Fibroblast of the aortic adventitia (primary cell): ENCODE data around the gene HMGXB4. TPM values are rescaled to one million over a fixed set of nuclear protein-coding genes. Genes with fewer than 3 reads are reported as not detected.
A peak's percentile ranks its signal among the peaks of the same experiment; 100 is the strongest.

Experiments
- DNase-seq: peaks from one replicate; pipeline ENCODE4 v3.0.0-alpha.2; 2010; ENCODE audit warnings: low read depth
- H3K4me3 ChIP-seq: 2 replicates; pipeline ENCODE4 v1.5.1; 2011; ENCODE audit warnings: low read depth, mild to moderate bottlenecking, control low read depth, low read length, moderate library complexity
- total RNA-seq: library from RNA; depleted of rRNA; stranded (reverse); fragments of >200 nt; gene quantifications from 2 replicates; pipeline ENCODE4 v1.2.3, GENCODE V29; 2012; ENCODE audit warnings: low replicate concordance
- TF ChIP-seq, protein P1 (sequence below): IDR thresholded peaks from 2 replicates; pipeline ENCODE4 v1.5.1; 2011; ENCODE audit warnings: mild to moderate bottlenecking, low read length, control low read depth, inconsistent platforms; ENCODE audit not compliant: insufficient read depth

HMGXB4 gene
- total RNA-seq, 1 donor: 29.7 TPM

DNA sequence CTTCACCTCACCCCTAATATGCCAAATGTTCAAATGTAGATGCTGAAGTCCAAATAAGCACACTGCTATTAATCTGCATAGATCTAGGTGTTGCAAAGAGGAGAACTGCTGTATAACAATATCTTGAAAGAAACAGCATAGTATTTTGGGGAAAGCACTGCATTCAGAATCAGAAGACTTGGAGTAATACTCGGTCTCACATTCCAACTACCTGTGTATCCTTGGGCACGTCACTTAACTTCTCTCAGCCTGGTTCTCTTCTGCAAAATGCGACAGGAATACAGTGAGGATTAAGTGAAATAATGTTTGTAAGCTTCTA lies 332 bp upstream of the HMGXB4 start:
- TF ChIP-seq, protein P1, sequence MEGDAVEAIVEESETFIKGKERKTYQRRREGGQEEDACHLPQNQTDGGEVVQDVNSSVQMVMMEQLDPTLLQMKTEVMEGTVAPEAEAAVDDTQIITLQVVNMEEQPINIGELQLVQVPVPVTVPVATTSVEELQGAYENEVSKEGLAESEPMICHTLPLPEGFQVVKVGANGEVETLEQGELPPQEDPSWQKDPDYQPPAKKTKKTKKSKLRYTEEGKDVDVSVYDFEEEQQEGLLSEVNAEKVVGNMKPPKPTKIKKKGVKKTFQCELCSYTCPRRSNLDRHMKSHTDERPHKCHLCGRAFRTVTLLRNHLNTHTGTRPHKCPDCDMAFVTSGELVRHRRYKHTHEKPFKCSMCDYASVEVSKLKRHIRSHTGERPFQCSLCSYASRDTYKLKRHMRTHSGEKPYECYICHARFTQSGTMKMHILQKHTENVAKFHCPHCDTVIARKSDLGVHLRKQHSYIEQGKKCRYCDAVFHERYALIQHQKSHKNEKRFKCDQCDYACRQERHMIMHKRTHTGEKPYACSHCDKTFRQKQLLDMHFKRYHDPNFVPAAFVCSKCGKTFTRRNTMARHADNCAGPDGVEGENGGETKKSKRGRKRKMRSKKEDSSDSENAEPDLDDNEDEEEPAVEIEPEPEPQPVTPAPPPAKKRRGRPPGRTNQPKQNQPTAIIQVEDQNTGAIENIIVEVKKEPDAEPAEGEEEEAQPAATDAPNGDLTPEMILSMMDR: no peak
- no peak for DNase-seq
- H3K4me3 ChIP-seq: peak overlapping the region; percentile 86

DNA sequence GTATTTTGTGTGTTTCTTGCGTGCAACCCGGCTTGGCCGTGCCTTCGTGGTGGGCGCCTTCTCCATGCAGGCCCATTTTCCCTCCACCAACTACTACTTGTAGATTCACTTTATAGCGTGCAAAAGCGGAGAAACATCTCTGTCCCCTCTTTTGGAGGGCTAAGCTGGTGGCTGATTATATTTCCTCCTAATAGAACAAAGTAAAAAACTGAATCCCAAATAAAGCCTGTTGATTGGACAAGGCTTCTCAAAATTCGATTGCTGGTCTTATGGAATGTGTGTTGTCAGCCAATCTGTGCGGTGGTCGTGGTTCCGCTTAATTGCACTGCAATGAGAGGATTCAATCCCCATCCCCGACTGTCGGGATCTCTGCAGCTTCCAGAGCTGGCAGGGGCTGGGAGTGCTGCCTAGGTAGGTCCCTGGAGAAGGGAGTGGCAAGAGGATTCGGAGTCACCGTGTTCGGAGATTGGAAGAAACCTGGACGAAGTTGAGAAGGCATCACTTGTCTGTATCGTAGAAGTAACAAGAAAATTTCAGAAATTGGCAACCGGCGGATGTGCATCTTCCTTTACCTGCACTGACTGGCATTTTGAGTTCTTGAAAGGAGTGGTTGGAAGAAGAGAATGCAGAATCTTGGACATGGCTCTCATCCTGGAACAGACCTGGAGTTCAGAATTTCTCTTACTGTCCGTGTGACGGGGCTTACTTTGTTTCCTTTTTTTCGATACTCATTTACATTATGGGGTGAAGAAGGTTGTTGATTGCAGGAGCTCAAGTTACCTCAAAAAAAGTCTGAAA lies 1.1 kb downstream of the HMGXB4 start:
- peak overlapping the region; percentile 86 for H3K4me3 ChIP-seq
- DNase-seq: peak; percentile 26
- TF ChIP-seq, protein P1: no peak

GRCh38 chr22:35264986-35265385 lies 7.7 kb downstream of the HMGXB4 start:
- TF ChIP-seq, protein P1: no peak
- no peak for DNase-seq
- H3K4me3 ChIP-seq: no peak overlapping the region

GRCh38 chr22:35266277-35266676 lies 9.0 kb downstream of the HMGXB4 start:
- H3K4me3 ChIP-seq: no peak overlapping the region
- no peak for DNase-seq
- TF ChIP-seq, protein P1: no peak

DNA sequence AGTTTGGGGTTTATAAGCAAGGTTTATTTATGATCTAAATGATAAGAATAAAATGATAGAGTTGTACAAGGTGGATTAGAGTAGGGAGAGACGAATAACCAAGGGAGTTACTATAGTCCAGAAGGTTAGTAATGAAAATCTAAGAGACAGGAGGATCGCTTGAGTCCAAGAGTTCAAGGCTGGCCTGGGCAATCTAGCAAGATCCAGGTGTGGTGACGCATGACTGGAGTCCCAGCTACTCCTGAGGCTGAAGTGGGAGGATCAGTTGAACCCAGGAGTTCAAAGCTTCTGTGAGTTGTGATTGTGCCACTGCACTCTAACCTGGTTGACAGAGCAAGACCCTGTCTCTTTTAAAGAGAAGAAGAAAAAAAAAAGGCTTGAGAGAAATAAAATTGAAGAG lies 12.3 kb downstream of the HMGXB4 start:
- no peak overlapping the region for H3K4me3 ChIP-seq
- TF ChIP-seq, protein P1: no peak
- DNase-seq: no peak

- no peak overlapping the region for H3K4me3 ChIP-seq
- DNase-seq: no peak
- TF ChIP-seq, protein P1: no peak
Observed at GRCh38 chr22:35274154-35274871, 17.0 kb downstream of the HMGXB4 start.
